B cell (primary cell): ENCODE data around the gene SYNJ2. TPM values are rescaled to one million over a fixed set of nuclear protein-coding genes. Genes with fewer than 3 reads are reported as not detected.

Source experiments
- ATAC-seq: fragments of 200-7000 bp; cut with Tn5 transposase; one replicate; pipeline ENCODE4 v1.10.0; 2021; ENCODE audit warnings: low read depth, mild to moderate bottlenecking, moderate number of reproducible peaks, moderate library complexity
- CTCF ChIA-PET: fragments of 350-600 bp; sonication (Branson Sonifier 250); formaldehyde crosslinking; loops from one replicate; lab custom pipeline; 2021; ENCODE audit warnings: antibody characterized with exemption, inconsistent platforms; lab: Charles Lee
- POLR2A ChIA-PET: fragments of 350-600 bp; sonication (Branson Sonifier 250); formaldehyde crosslinking; loops from one replicate; lab custom pipeline; 2021; ENCODE audit warnings: antibody characterized with exemption; lab: Charles Lee
- DNase-seq: peaks from one replicate; pipeline ENCODE4 v3.0.0; 2013
- H2AFZ ChIP-seq: 2 replicates; pipeline ENCODE4 v1.6.1; 2012; ENCODE audit warnings: mild to moderate bottlenecking, low read depth, low read length; ENCODE audit not compliant: insufficient read depth, poor library complexity, severe bottlenecking
- H3K27ac ChIP-seq, 2 donors: 1 replicate in 1 of 2; 2 replicates in 1 of 2; pipeline ENCODE4 v1.5.1; 2012 to 2013; ENCODE audit warnings: low read length in 2 of 2, mild to moderate bottlenecking in 2 of 2, moderate library complexity in 1 of 2
- H3K27me3 ChIP-seq, 4 experiments: fragments of 200-600 bp in 1 of 4; sonication (generic) in 1 of 4; replicated peaks in 1 of 4; 1 replicate in 2 of 4; 2 replicates in 2 of 4; pipeline versions ENCODE4 v1.6.1 to v1.7.0; 2013 to 2016; ENCODE audit warnings: low read length in 3 of 4, mild to moderate bottlenecking in 2 of 4, mixed read lengths in 1 of 4, moderate library complexity in 1 of 4; ENCODE audit not compliant: insufficient read depth in 4 of 4, control insufficient read depth in 3 of 4; ENCODE audit errors: control extremely low read depth in 1 of 4
- H3K36me3 ChIP-seq, 2 experiments: replicated peaks in 1 of 2; 1 replicate in 1 of 2; 2 replicates in 1 of 2; pipeline versions ENCODE4 v1.6.1 to v1.7.1; 2013; ENCODE audit warnings: low read length in 1 of 2; ENCODE audit not compliant: insufficient read depth in 2 of 2, control insufficient read depth in 1 of 2; ENCODE audit errors: control extremely low read depth in 1 of 2, extremely low read depth in 1 of 2
- H3K4me1 ChIP-seq, 2 donors: fragments of 200-600 bp in 1 of 2; sonication (generic) in 1 of 2; 1 replicate in 1 of 2; 2 replicates in 1 of 2; pipeline versions ENCODE4 v1.5.1 to v1.6.1; 2013 to 2017; ENCODE audit warnings: low read length in 2 of 2; ENCODE audit not compliant: control insufficient read depth in 2 of 2, insufficient read depth in 2 of 2
- H3K4me2 ChIP-seq: replicated peaks from 2 replicates; pipeline ENCODE3; 2012; ENCODE audit warnings: mild to moderate bottlenecking, low read depth, low read length; ENCODE audit not compliant: poor library complexity, severe bottlenecking
- H3K4me3 ChIP-seq, 5 experiments: fragments of 200-600 bp in 1 of 5; sonication (generic) in 1 of 5; 1 replicate in 3 of 5; 2 replicates in 2 of 5; pipeline versions ENCODE4 v1.5.1 to v1.7.0; 2011 to 2016; ENCODE audit warnings: low read length in 4 of 5, mild to moderate bottlenecking in 4 of 5, low read depth in 2 of 5, control low read depth in 1 of 5, moderate library complexity in 1 of 5; ENCODE audit not compliant: insufficient read depth in 1 of 5; ENCODE audit errors: control extremely low read depth in 1 of 5, extremely low read depth in 1 of 5
- H3K79me2 ChIP-seq: fragments of 200-600 bp; sonication (generic); one replicate; pipeline ENCODE4 v1.6.0; 2016; ENCODE audit warnings: low read length; ENCODE audit not compliant: control insufficient read depth, insufficient read depth
- H3K9ac ChIP-seq: fragments of 200-600 bp; sonication (generic); 2 replicates; pipeline ENCODE4 v1.6.1; 2017; ENCODE audit warnings: mild to moderate bottlenecking, low read length, moderate library complexity
- H3K9me3 ChIP-seq, 3 donors: one replicate each; pipeline versions ENCODE4 v1.6.1 to v1.7.1; 2013; ENCODE audit warnings: low read length in 2 of 3; ENCODE audit not compliant: control insufficient read depth in 2 of 3, insufficient read depth in 1 of 3; ENCODE audit errors: control extremely low read depth in 1 of 3
- H4K20me1 ChIP-seq: 2 replicates; pipeline ENCODE4 v1.6.0; 2012; ENCODE audit warnings: mild to moderate bottlenecking, low read length; ENCODE audit not compliant: insufficient read depth, control insufficient read depth, poor library complexity, severe bottlenecking
- H3K27ac Mint-ChIP-seq: one replicate; pipeline ENCODE4 v1.8.0; 2021; ENCODE audit warnings: mixed read lengths
- H3K27me3 Mint-ChIP-seq: one replicate; pipeline ENCODE4 v1.8.0; 2021; ENCODE audit warnings: mixed read lengths
- H3K4me1 Mint-ChIP-seq: one replicate; pipeline ENCODE4 v1.8.0; 2021; ENCODE audit warnings: mixed read lengths
- H3K4me3 Mint-ChIP-seq: one replicate; pipeline ENCODE4 v1.8.0; 2021; ENCODE audit warnings: mixed read lengths
- H3K9me3 Mint-ChIP-seq: one replicate; pipeline ENCODE4 v1.8.0; 2022; ENCODE audit warnings: mixed read lengths; ENCODE audit not compliant: insufficient read depth
- CTCF ChIP-seq: fragments of 200-600 bp; IDR thresholded peaks from one replicate; pipeline ENCODE4 v1.8.0; 2022; ENCODE audit warnings: antibody characterized with exemption, mild to moderate bottlenecking
- EZH2 ChIP-seq: IDR thresholded peaks from 2 replicates; pipeline ENCODE4 v1.6.1; 2012; ENCODE audit warnings: borderline replicate concordance, low read depth, mild to moderate bottlenecking, moderate library complexity, low read length; ENCODE audit not compliant: insufficient read depth, poor library complexity, severe bottlenecking
- WGBS: methylation state at CpG from one replicate; pipeline ENCODE4 v1.1.5; 2013; ENCODE audit warnings: missing lambda C conversion rate; ENCODE audit not compliant: insufficient coverage; 5-methylcytosine and 5-hydroxymethylcytosine counted together
- intact Hi-C: fragments of 100-400 bp; cut with micrococcal nuclease; formaldehyde crosslinking; loops from one replicate; pipeline ENCODE4 v1.10.0; 2022
- polyA plus RNA-seq: library from polyadenylated mRNA; depleted of rRNA; stranded (reverse); fragments of >200 nt; gene quantifications from 2 replicates; pipeline ENCODE4 v1.2.3, GENCODE V29; 2012
- total RNA-seq, 2 donors: library from RNA; stranded (reverse); fragments of 120-200 nt in 1 of 2; gene quantifications; 1 replicate in 1 of 2; 2 replicates in 1 of 2; pipeline versions ENCODE4 v1.2.3 to v1.2.4, GENCODE V29; 2013 to 2022

The SYNJ2 gene
- total and polyA plus RNA-seq, 2 donors (not counting 1 experiment from before 2014, with no cell fraction given): 5.2 to 11.4 TPM

- no peak for ATAC-seq
- Histone ChIP-seq H3K79me2 (no peaks in the 10 kb centered on the region), H3K9ac (no peak overlapping the region), H3K36me3 (peaks cover 0 to 12% of the 10 kb centered on the region in 2 experiments), H4K20me1 (no peaks in the 10 kb centered on the region), H3K27me3 (no peaks in the 10 kb centered on the region), H3K9me3 (no peaks in the 10 kb centered on the region), H2AFZ (no peak overlapping the region), H3K4me2 (no peak overlapping the region), H3K4me3 (no peak overlapping the region), H3K27ac (no peak overlapping the region), H3K4me1 (no peaks in the 10 kb centered on the region)
- Mint-ChIP-seq H3K4me3 (no peak overlapping the region), H3K4me1 (peaks cover 3% of the 10 kb centered on the region), H3K27me3 (no peaks in the 10 kb centered on the region), H3K27ac (no peak overlapping the region), H3K9me3 (no peaks in the 10 kb centered on the region)
- 92% methylated on average over 18 of the region's 21 CpGs for WGBS
- TF ChIP-seq EZH2 (no peak), CTCF (no peak)
- DNase-seq: no peak
- intact Hi-C loops: no loop called here
- ChIA-PET CTCF (no interaction called here), POLR2A (no interaction called here)
Measured at GRCh38 chr6:158038291-158039177, 56.9 kb downstream of the SYNJ2 start.

GRCh38 chr6:158039178-158039557 is 57.5 kb downstream of the SYNJ2 start:
- no peak overlapping the region for H2AFZ ChIP-seq
- no peaks in the 10 kb centered on the region for H3K4me1 ChIP-seq
- H3K36me3 ChIP-seq: peaks cover 0 to 14% of the 10 kb centered on the region in 2 experiments
- no peak overlapping the region for H3K27ac ChIP-seq
- no peaks in the 10 kb centered on the region for H3K27me3 Mint-ChIP-seq
- H3K9ac ChIP-seq: no peak overlapping the region
- no peak for ATAC-seq
- H3K27ac Mint-ChIP-seq: no peak overlapping the region
- no peak overlapping the region for H3K4me3 ChIP-seq
- WGBS: 91% methylated on average over 9 of the region's 9 CpGs
- H3K9me3 ChIP-seq: no peaks in the 10 kb centered on the region
- H3K27me3 ChIP-seq: no peaks in the 10 kb centered on the region
- H3K9me3 Mint-ChIP-seq: no peaks in the 10 kb centered on the region
- ChIA-PET CTCF (no interaction called here), POLR2A (no interaction called here)
- H3K4me2 ChIP-seq: no peak overlapping the region
- no peak overlapping the region for H3K4me3 Mint-ChIP-seq
- intact Hi-C loops: no loop called here
- no peak for TF ChIP-seq CTCF
- no peak for TF ChIP-seq EZH2
- no peaks in the 10 kb centered on the region for H3K79me2 ChIP-seq
- no peaks in the 10 kb centered on the region for H4K20me1 ChIP-seq
- H3K4me1 Mint-ChIP-seq: peaks cover 3% of the 10 kb centered on the region
- DNase-seq: no peak
